Activated naive CD8-positive, alpha-beta T cell (primary cell): ENCODE data around the gene POTEM.
"Not testable (repeated sequence)": the region's sequence is repeated elsewhere in the genome, so short reads cannot be mapped to it uniquely, and the experiment has no call there.

Experiments
- H3K27ac Mint-ChIP-seq: one replicate; pipeline ENCODE4 v1.8.0; 2021; ENCODE audit warnings: mixed read lengths
- H3K27me3 Mint-ChIP-seq: one replicate; pipeline ENCODE4 v1.8.0; 2021; ENCODE audit warnings: mixed read lengths
- H3K36me3 Mint-ChIP-seq: one replicate; pipeline ENCODE4 v1.8.0; 2021; ENCODE audit warnings: mixed read lengths
- H3K4me1 Mint-ChIP-seq: one replicate; pipeline ENCODE4 v1.8.0; 2021; ENCODE audit warnings: low read depth, mixed read lengths
- H3K4me3 Mint-ChIP-seq: one replicate; pipeline ENCODE4 v1.8.0; 2021; ENCODE audit warnings: mild to moderate bottlenecking, mixed read lengths
- H3K9me3 Mint-ChIP-seq: one replicate; pipeline ENCODE4 v1.8.0; 2021; ENCODE audit warnings: low read depth, mixed read lengths

Gene POTEM

DNA sequence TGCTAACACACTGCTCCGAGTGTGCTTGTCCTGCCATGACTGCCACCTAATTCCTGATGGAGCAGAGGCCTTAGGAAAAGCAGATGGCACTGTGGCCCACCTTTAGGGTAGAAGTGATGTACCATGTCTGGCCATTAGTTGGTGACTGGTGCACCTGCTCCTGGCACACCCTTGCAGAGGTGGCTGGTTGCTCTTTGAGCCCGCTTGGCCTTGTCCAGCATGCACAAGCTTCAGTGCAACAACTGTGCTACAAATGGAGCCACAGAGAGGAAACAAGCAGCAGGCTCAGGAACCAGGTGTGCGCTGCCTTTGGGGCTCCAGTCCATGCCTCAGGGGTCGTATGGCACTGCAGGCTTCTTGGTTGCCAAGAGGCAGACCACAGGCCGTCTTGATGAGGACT is 44.5 kb downstream of the POTEM start:
- not testable (repeated sequence) for H3K27ac Mint-ChIP-seq, H3K27me3 Mint-ChIP-seq, H3K4me3 Mint-ChIP-seq, H3K36me3 Mint-ChIP-seq, H3K4me1 Mint-ChIP-seq, H3K9me3 Mint-ChIP-seq

DNA sequence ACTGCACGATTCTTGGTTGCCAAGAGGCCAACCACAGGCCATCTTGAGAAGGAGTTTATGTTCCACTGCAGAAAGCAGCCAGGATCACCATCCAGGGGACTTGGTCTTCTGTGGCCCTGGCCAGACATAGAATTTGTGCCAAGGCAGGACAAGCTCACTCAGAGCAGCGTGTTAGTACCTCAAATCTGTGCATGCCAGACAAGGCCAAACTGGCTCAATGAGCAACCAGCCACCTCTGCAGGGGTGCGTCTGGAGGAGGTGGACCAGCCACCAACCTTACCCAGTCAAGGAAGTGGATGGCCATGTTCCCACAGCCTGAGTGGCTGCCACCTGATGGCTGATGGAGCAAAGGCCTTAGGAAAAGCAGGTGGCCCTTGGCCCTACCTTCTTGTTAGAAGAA is 48.0 kb downstream of the POTEM start:
- not testable (repeated sequence) for H3K27me3 Mint-ChIP-seq, H3K4me3 Mint-ChIP-seq, H3K4me1 Mint-ChIP-seq, H3K9me3 Mint-ChIP-seq, H3K36me3 Mint-ChIP-seq, H3K27ac Mint-ChIP-seq

DNA sequence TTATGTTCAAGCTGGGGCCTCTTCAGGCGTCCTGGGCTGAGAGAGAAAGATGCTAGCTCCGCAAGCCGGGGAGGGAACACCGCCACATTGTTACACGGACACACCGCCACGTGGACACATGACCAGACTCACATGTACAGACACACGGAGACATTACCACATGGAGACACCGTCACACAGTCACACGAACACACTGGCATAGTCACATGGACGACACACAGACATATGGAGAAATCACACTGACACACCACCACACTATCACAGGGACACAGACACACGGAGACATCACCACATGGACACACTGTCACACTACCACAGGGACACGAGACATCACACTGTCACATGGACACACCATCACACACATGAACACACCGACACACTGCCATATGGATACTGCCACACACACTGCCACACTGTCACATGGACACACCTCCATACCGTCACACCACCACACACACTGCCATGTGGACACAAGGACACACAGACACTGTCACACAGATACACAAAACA is 57.9 kb downstream of the POTEM start:
- not testable (repeated sequence) for H3K4me3 Mint-ChIP-seq, H3K27me3 Mint-ChIP-seq, H3K27ac Mint-ChIP-seq, H3K9me3 Mint-ChIP-seq, H3K36me3 Mint-ChIP-seq, H3K4me1 Mint-ChIP-seq

DNA sequence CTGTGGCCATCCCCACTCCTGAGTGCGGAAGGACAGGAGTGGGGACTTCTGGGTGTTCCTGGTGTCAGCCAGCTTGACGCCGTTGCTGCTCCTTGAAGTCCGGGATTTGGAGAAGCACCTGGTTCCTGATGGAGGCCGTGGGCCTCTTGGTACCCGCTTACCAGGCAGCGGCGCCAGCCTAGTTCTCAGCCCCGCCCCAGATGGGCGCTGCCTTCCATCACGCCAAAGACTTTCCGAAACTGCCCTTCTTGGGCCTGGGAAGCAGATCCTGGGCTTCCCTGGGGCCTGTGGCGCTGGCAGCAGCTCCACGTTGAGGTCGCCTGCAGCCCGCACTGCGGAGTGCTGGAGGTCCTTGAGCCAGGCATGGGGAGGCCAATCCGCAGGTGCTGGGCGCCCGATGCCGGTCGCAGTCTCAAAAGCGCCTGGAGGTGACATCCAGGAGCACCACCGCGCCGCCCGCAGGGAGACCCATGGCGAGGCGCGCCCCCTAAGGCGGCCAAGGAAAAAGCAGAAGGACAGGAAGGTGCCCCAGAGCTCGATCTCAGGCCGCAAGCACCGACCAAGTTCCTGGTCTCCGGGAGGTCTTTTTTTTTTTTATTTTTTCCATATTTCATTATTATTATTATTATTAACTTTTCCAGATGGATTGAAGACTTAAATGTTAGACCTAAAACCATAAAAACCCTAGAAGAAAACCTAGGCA is 59.6 kb downstream of the POTEM start:
- H3K27me3 Mint-ChIP-seq, H3K36me3 Mint-ChIP-seq, H3K4me3 Mint-ChIP-seq, H3K9me3 Mint-ChIP-seq, H3K4me1 Mint-ChIP-seq, H3K27ac Mint-ChIP-seq: not testable (repeated sequence)

DNA sequence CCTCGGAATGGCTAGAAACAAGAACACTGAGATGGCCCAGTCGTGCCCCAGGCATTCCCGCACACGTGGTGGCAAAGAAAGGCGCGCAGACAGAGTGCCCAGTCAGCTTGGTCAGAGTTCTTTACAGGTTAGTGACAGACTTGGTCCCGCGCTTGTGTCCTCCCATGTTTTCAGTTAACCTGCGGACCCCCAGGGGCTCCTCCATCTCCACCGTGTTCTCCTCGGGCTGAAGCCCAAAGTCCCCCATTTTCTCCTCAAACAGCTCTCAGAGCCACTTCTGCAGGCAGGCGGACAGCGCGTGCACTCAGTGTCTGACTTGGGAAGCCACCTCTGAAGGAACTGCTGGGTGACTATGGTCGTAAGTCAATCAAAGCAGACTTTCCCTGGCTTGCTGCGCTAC is 60.7 kb downstream of the POTEM start:
- H3K4me1 Mint-ChIP-seq = not testable (repeated sequence)

DNA sequence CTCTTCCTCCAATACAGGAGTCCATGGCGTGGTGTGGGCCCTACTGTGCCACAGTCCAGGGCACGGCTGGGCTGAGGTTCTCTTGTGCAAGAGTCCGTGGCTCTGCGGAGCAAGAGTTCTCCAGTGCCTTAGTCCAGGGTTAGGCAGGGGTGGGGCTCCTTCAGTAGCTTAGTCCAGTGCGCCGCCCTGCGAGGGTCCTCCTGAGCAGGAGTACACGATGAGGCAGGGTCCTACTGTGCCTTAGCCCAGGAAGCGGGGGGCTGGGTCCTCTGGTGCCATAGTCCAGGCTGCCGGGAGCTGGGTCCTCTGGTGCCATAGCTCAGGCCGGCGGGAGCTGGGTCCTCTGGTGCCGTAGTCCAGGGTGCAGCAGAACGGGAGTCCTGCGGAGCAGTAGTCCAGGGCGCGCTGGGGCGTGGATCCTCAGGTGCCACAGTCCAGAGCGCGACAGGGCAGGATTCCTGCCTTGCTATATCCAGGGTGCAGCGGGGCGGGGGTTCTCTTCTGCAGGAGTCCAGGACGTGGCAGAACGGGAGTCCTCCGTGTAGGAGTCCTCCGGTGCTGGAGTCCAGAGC is 69.7 kb downstream of the POTEM start:
- H3K4me3 Mint-ChIP-seq, H3K36me3 Mint-ChIP-seq, H3K4me1 Mint-ChIP-seq, H3K27ac Mint-ChIP-seq, H3K9me3 Mint-ChIP-seq, H3K27me3 Mint-ChIP-seq: not testable (repeated sequence)

More for the DNA sequence above, 60.7 kb downstream of the POTEM start:
- H3K36me3 Mint-ChIP-seq, H3K27me3 Mint-ChIP-seq, H3K4me3 Mint-ChIP-seq, H3K9me3 Mint-ChIP-seq, H3K27ac Mint-ChIP-seq: not testable (repeated sequence)

DNA sequence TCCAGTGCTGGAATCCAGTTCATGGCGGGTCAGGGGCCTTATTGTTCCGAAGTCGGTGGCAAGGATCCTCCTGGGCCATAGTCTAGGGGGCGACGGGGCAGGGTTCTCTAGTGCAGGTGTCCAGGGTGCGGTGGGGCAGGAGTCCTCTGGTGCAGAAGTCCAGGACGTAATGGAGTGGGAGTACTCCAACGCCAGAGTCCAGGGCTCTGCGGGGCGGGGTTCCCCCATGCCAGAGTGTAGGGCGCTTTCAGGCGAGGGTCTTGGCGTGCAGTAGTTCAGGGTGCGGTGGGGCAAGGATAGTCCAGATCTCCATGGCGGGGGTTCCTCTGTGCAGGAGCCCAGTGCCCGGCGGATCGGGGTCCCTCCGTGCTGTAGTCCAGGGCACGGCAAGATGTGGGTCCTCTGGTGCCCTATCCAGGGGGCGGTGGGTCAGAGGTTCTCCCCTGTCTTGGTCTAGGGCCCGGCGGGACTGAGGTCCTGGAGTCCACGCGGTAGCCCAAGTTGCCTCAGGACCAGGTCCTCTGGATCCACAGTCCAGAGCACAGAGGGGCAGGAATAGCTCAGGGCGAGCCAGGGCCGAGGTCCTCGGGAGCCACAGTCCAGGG is 70.9 kb downstream of the POTEM start:
- not testable (repeated sequence) for H3K4me1 Mint-ChIP-seq, H3K27me3 Mint-ChIP-seq, H3K27ac Mint-ChIP-seq, H3K36me3 Mint-ChIP-seq, H3K9me3 Mint-ChIP-seq, H3K4me3 Mint-ChIP-seq

DNA sequence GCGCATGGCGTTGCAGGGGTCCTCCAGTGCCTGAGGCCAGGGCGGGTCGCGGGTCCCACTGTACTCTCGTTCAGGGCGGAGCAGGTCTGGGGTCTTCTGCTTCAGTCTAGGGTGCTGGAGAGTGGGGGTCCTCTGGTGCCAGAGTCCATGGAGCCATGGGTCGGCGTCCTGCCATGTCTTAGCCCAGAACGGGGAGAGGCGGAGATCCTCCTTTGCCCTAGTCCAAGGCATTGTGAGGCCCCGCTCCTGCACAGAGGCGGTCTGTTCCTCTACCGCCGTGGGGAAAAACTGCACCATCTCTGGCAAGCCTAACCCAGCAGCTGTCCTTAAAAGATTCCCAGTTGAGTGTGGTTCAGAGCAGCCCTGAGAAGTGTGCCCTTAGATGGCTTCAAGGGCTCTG is 71.6 kb downstream of the POTEM start:
- H3K4me3 Mint-ChIP-seq, H3K9me3 Mint-ChIP-seq, H3K4me1 Mint-ChIP-seq, H3K27ac Mint-ChIP-seq, H3K36me3 Mint-ChIP-seq, H3K27me3 Mint-ChIP-seq: not testable (repeated sequence)

DNA sequence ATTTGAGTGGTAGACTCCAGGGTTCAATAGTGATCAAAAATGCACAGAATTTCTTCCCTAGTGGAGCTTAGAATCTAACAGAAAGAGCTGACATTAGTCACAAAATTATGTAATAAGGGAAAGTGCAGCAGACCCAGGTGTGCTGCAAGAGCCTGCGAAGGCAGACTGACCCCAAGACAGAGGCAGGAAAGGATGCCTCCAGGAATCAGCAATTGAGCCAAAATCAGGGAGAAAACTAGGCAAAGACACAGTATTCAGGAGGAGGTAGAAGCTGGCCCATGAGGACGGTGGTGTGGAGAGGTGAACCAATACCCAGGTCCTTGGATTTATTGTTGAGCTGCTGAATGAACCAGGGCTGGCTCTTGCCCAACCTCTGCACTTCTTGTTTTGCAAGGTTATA is 76.2 kb downstream of the POTEM start:
- H3K9me3 Mint-ChIP-seq, H3K27ac Mint-ChIP-seq, H3K4me3 Mint-ChIP-seq, H3K4me1 Mint-ChIP-seq, H3K27me3 Mint-ChIP-seq, H3K36me3 Mint-ChIP-seq: not testable (repeated sequence)
